WTC11 (cell line): ENCODE data around the gene NRXN3. TPM values are rescaled to one million over a fixed set of nuclear protein-coding genes. Genes with fewer than 3 reads are reported as not detected.

Experiments used
- ATAC-seq: fragments of 200-7000 bp; cut with Tn5 transposase; 2 replicates; pipeline ENCODE4 v1.10.0; 2021; ENCODE audit warnings: mild to moderate bottlenecking, moderate library complexity
- CTCF ChIA-PET: fragments of 300-600 bp; sonication (Branson Sonifier 250); formaldehyde crosslinking; loops from one replicate; lab custom pipeline; 2021; ENCODE audit warnings: antibody characterized with exemption; lab: Charles Lee
- POLR2A ChIA-PET: fragments of 350-600 bp; sonication (Branson Sonifier 250); formaldehyde crosslinking; loops from one replicate; lab custom pipeline; 2021; ENCODE audit warnings: antibody characterized with exemption; lab: Charles Lee
- DNase-seq: peaks from one replicate; pipeline ENCODE4 v3.0.0; 2021; ENCODE audit warnings: low spot score
- H3K27ac Mint-ChIP-seq: 2 replicates; pipeline ENCODE4 v1.8.0; 2021; ENCODE audit warnings: mixed read lengths
- H3K27me3 Mint-ChIP-seq: 2 replicates; pipeline ENCODE4 v1.8.0; 2021; ENCODE audit warnings: low read depth, mild to moderate bottlenecking, moderate library complexity, mixed read lengths
- H3K36me3 Mint-ChIP-seq: 2 replicates; pipeline ENCODE4 v1.8.0; 2021; ENCODE audit warnings: mixed read lengths
- H3K4me1 Mint-ChIP-seq: 2 replicates; pipeline ENCODE4 v1.8.0; 2022; ENCODE audit warnings: mixed read lengths
- H3K4me3 Mint-ChIP-seq: 2 replicates; pipeline ENCODE4 v1.8.0; 2021; ENCODE audit warnings: mild to moderate bottlenecking, moderate library complexity, mixed read lengths
- H3K9me3 Mint-ChIP-seq: 2 replicates; pipeline ENCODE4 v1.8.0; 2021; ENCODE audit warnings: mixed read lengths
- AFF4 ChIP-seq: sonication (generic); formaldehyde crosslinking; IDR thresholded peaks from 2 replicates; pipeline ENCODE4 v1.8.1; 2023; ENCODE audit warnings: mild to moderate bottlenecking, missing genetic modification reagents, borderline replicate concordance
- ATF3 ChIP-seq: sonication (generic); formaldehyde crosslinking; conservative IDR thresholded peaks from 2 replicates; pipeline ENCODE4 v1.8.1; 2022; ENCODE audit warnings: mild to moderate bottlenecking, missing genetic modification reagents
- ESRRA ChIP-seq: sonication (generic); formaldehyde crosslinking; IDR thresholded peaks from 2 replicates; pipeline ENCODE4 v1.8.1; 2022; ENCODE audit warnings: mild to moderate bottlenecking, missing genetic modification reagents, borderline replicate concordance
- ETV6 ChIP-seq: sonication (generic); formaldehyde crosslinking; IDR thresholded peaks from 2 replicates; pipeline ENCODE4 v1.8.1; 2022; ENCODE audit warnings: mild to moderate bottlenecking, missing genetic modification reagents
- FOXK1 ChIP-seq: sonication (generic); formaldehyde crosslinking; IDR thresholded peaks from 2 replicates; pipeline ENCODE4 v1.8.0; 2022; ENCODE audit warnings: mild to moderate bottlenecking, moderate library complexity, missing genetic modification reagents
- GABPB1 ChIP-seq: sonication (generic); formaldehyde crosslinking; IDR thresholded peaks from 2 replicates; pipeline ENCODE4 v1.8.1; 2023; ENCODE audit warnings: mild to moderate bottlenecking, missing genetic modification reagents
- GRHL2 ChIP-seq: fragments of 250-450 bp; sonication (Bioruptor Pico); IDR thresholded peaks from 2 replicates; pipeline ENCODE4 v1.8.0; 2022; ENCODE audit warnings: mild to moderate bottlenecking, moderate library complexity; ENCODE audit not compliant: insufficient replicate concordance, severe bottlenecking
- MYBL2 ChIP-seq: sonication (generic); formaldehyde crosslinking; IDR thresholded peaks from 2 replicates; pipeline ENCODE4 v1.8.1; 2023; ENCODE audit warnings: mild to moderate bottlenecking, moderate library complexity, missing genetic modification reagents
- NR3C1 ChIP-seq: sonication (generic); formaldehyde crosslinking; conservative IDR thresholded peaks from 2 replicates; pipeline ENCODE4 v1.8.1; 2023; ENCODE audit warnings: low read depth, mild to moderate bottlenecking, missing genetic modification reagents
- OVOL2 ChIP-seq: fragments of 250-450 bp; sonication (Bioruptor Pico); IDR thresholded peaks from 2 replicates; pipeline ENCODE4 v1.9.0; 2021; ENCODE audit warnings: mild to moderate bottlenecking, borderline replicate concordance
- SOX15 ChIP-seq: fragments of 250-450 bp; sonication (Bioruptor Pico); IDR thresholded peaks from 2 replicates; pipeline ENCODE4 v1.9.0; 2021; ENCODE audit warnings: mild to moderate bottlenecking
- TEAD1 ChIP-seq: sonication (generic); formaldehyde crosslinking; IDR thresholded peaks from 2 replicates; pipeline ENCODE4 v1.8.0; 2022; ENCODE audit warnings: mild to moderate bottlenecking, missing genetic modification reagents
- TP53 ChIP-seq: sonication (generic); formaldehyde crosslinking; IDR thresholded peaks from 2 replicates; pipeline ENCODE4 v1.8.1; 2023; ENCODE audit warnings: mild to moderate bottlenecking, missing genetic modification reagents
- ZBTB21 ChIP-seq: sonication (generic); formaldehyde crosslinking; IDR thresholded peaks from 2 replicates; pipeline ENCODE4 v1.8.1; 2023; ENCODE audit warnings: mild to moderate bottlenecking, missing genetic modification reagents, borderline replicate concordance
- ZNF138 ChIP-seq: sonication (generic); formaldehyde crosslinking; conservative IDR thresholded peaks from 2 replicates; pipeline ENCODE4 v1.8.1; 2022; ENCODE audit warnings: mild to moderate bottlenecking, moderate library complexity, missing genetic modification reagents
- ZNF219 ChIP-seq: sonication (generic); formaldehyde crosslinking; IDR thresholded peaks from 2 replicates; pipeline ENCODE4 v1.8.0; 2023; ENCODE audit warnings: missing genetic modification reagents, mild to moderate bottlenecking, borderline replicate concordance
- ZNF232 ChIP-seq: sonication (generic); formaldehyde crosslinking; IDR thresholded peaks from 2 replicates; pipeline ENCODE4 v1.8.0; 2022; ENCODE audit warnings: mild to moderate bottlenecking, missing genetic modification reagents
- ZNF423 ChIP-seq: fragments of 250-450 bp; sonication (Bioruptor Pico); IDR thresholded peaks from 2 replicates; pipeline ENCODE4 v2.1.2; 2022; ENCODE audit warnings: mild to moderate bottlenecking, moderate library complexity
- ZNF512 ChIP-seq: sonication (generic); formaldehyde crosslinking; IDR thresholded peaks from 2 replicates; pipeline ENCODE4 v1.8.1; 2022; ENCODE audit warnings: missing genetic modification reagents, borderline replicate concordance
- ZNF532 ChIP-seq: fragments of 250-450 bp; sonication (Bioruptor Pico); IDR thresholded peaks from 2 replicates; pipeline ENCODE4 v1.9.0; 2021; ENCODE audit warnings: mild to moderate bottlenecking, borderline replicate concordance
- total RNA-seq: library from RNA; stranded (reverse); gene quantifications from 3 replicates; pipeline ENCODE4 v1.2.3, GENCODE V29; 2021

Gene NRXN3
- total RNA-seq, 1 experiment from 2014 or later = 3.0 TPM

- TF ChIP-seq ZNF532 (CRISPR knock-in tag) = no peak
Observed at GRCh38 chr14:79178719-79179118, 1008.5 kb downstream of the NRXN3 start (continued).

GRCh38 chr14:79179985-79180384 lies 1009.8 kb downstream of the NRXN3 start:
- CTCF ChIA-PET = no interaction called here
- TF ChIP-seq AFF4 (CRISPR knock-in tag) = no peak
- TF ChIP-seq OVOL2 = no peak
- TF ChIP-seq NR3C1 (CRISPR knock-in tag) = no peak
- no peak for TF ChIP-seq GABPB1
- TF ChIP-seq ESRRA (CRISPR knock-in tag) = no peak
- no peak for TF ChIP-seq SOX15 (CRISPR knock-in tag)
- TF ChIP-seq, all 79 proteins: peak for 0

GRCh38 chr14:79180656-79181055 lies 1010.5 kb downstream of the NRXN3 start:
- Mint-ChIP-seq H3K9me3 (peaks cover 5% of the 10 kb centered on the region; the same call in 1 of the 2 replicates), H3K4me3 (no peak overlapping the region), H3K4me1 (peaks cover 15% of the 10 kb centered on the region), H3K27me3 (peaks cover 9% of the 10 kb centered on the region), H3K27ac (no peak overlapping the region), H3K36me3 (0 out of 2 replicates have a peak, but pooled peaks cover 2% of the 10 kb centered on the region)
- no peak for ATAC-seq
- TF ChIP-seq ZNF219 (CRISPR knock-in tag) (no peak), ETV6 (CRISPR knock-in tag) (no peak), OVOL2 (no peak), ZNF138 (CRISPR knock-in tag) (no peak), ATF3 (no peak), TEAD1 (no peak), ZNF232 (CRISPR knock-in tag) (no peak), GRHL2 (CRISPR knock-in tag) (no peak), ZNF512 (CRISPR knock-in tag) (no peak), MYBL2 (no peak), ZBTB21 (no peak), TP53 (CRISPR knock-in tag) (no peak), ZNF423 (no peak), FOXK1 (CRISPR knock-in tag) (no peak)
- no peak for DNase-seq
- CTCF ChIA-PET = no interaction called here
- POLR2A ChIA-PET = no interaction called here

More at GRCh38 chr14:79179985-79180384, 1009.8 kb downstream of the NRXN3 start:
- ATAC-seq (no peak), DNase-seq (no peak)
- H3K36me3 Mint-ChIP-seq = 0 out of 2 replicates have a peak, but pooled peaks cover 2% of the 10 kb centered on the region
- no peak overlapping the region for H3K4me3 Mint-ChIP-seq
- H3K27me3 Mint-ChIP-seq = peaks cover 9% of the 10 kb centered on the region
- peaks cover 5% of the 10 kb centered on the region; the same call in 1 of the 2 replicates for H3K9me3 Mint-ChIP-seq
- POLR2A ChIA-PET = no interaction called here
- peaks cover 15% of the 10 kb centered on the region for H3K4me1 Mint-ChIP-seq
- no peak overlapping the region for H3K27ac Mint-ChIP-seq
